GM18867 (cell line): ENCODE results near the gene FAR1.

Experiments used
- ATAC-seq: cut with Tn5 transposase; IDR thresholded peaks from one replicate; pipeline ENCODE4 v1.9.1; 2021; ENCODE audit warnings: mild to moderate bottlenecking, moderate library complexity; ENCODE audit not compliant: unreplicated experiment

Gene FAR1

GRCh38 chr11:13669544-13670488 lies 1.3 kb downstream of the FAR1 start:
- no peak for ATAC-seq

- ATAC-seq: no peak
Observed at GRCh38 chr11:13672576-13673210, 4.2 kb downstream of the FAR1 start.

DNA sequence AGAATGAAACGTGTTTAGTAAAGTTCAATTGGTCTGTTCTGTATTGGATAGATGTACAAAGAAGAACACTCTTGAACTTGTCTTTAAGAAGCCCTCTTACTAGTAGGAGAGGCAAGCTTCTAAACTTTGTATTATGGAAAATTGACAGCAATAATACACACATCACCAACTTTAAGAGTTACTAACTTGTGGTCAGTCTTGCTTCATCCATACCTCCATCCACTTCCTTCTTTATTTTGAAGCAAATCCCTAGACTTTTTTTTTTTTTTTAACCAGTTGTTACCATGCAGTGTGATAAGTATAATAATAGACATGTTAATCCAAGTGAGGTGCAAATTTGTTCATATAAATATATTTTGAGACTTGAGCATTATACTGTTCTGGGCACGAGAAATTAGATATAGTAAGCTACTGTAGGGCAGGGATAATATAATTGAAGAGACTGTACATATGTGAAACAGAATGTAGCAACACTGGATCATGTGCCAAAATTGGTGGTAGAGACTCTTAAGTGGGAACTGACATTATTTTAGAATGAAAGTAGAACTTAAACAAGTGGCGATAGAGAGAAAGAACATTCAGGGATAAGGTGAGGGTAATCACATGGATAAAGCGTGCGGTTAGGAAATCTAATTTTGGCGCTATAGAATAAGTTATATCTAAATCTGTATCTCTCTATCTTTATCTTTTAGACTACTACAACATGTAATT lies 6.5 kb downstream of the FAR1 start:
- no peak for ATAC-seq

- no peak for ATAC-seq
Observed at GRCh38 chr11:13676576-13676975, 8.1 kb downstream of the FAR1 start.

- no peak for ATAC-seq
Observed at GRCh38 chr11:13679768-13680167, 11.3 kb downstream of the FAR1 start.

DNA sequence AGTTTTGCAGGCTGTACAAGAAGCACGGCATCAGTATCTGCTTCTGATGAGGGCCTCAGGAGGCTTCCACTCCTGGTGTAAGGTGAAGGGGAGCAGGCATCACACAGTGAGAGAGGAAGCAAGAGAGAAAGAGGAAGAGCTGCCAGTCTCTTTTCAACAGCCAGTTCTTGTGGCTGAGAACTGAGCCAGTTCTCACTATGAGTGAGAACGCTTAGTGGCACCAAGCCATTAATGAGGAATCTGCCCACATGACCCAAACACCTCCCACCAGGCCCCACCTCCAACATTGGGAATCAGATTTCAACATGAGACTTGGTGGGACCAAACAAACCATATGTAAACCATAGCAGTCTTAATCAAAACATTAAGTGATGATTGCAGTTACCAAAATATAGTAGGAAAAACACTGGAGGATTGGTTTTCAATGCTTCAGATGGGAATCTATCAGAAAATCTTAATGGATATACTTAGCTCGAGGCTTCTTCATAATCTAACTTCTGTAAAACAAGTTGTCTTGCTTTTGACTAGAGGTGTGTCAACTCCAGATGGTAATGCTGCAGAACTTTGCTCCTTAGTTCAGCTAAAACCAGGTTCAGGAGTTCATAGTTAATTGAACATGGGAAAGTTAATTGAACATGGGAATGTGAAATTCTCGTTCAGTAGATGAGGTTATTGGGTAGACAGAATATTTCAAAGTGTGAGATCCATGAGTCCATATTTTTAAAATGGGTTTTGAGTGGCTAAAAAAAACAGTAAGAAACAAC lies 12.2 kb downstream of the FAR1 start:
- peak; percentile 90 for ATAC-seq

DNA sequence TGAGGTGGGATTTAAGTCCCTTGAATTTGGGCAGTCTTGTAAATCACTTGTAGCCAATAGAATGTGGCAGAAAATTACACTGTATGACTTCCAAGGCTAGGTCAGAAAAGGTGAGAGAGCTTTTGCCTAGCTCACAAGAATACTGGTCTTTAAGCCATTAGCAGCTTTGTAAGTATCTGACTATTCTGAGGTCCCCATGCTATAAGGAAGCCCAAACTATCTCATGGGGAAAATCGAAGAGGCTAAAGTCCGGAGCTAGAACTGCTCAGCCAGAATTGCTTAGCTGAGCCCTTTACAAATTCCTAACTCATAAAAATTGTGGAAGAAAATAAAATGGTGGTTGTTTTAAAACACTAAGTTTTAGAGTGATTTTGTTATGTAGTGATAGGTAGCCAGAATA lies 13.0 kb downstream of the FAR1 start:
- ATAC-seq: no peak

GRCh38 chr11:13682212-13682611 lies 13.7 kb downstream of the FAR1 start:
- ATAC-seq: no peak

GRCh38 chr11:13685461-13686108 lies 17.1 kb downstream of the FAR1 start:
- ATAC-seq: no peak

DNA sequence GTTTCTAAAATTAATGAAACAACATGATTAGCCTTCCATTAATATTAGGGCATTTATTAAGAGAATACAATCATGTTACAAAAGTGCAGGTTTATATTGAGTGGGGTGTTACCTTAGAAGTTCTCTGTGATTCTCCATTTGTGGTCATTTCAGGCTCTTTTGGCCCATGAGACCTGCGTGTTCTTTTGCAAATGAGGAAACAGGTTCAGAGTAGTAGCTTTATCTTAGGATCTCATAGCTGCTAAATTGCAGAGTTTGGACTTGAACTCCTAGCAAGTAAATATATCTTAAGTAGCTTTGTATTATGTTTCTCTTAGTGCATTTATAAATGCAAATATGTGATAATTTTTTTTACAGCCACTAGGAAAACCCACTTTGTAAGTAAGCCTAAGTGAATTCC lies 18.3 kb downstream of the FAR1 start:
- ATAC-seq: no peak

DNA sequence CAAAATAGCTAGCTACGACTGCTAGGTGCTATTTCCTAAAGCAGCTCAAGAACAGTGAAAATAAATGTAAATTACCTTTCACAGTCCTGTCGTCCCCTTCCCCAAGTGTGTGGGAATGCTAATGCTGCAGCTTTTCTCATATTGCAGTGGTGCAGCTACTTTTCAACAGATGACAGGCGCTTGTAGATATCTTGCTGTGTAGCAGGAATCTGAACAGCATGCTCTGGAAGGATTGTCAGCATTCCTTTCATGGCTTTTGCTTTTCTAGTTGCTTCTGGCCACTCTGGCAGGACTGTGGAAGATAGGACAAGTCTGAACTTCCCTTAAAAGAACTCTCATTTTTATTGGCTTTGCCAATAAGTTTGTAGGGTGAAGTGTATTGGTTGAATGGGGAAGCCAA lies 18.8 kb downstream of the FAR1 start:
- ATAC-seq: no peak

DNA sequence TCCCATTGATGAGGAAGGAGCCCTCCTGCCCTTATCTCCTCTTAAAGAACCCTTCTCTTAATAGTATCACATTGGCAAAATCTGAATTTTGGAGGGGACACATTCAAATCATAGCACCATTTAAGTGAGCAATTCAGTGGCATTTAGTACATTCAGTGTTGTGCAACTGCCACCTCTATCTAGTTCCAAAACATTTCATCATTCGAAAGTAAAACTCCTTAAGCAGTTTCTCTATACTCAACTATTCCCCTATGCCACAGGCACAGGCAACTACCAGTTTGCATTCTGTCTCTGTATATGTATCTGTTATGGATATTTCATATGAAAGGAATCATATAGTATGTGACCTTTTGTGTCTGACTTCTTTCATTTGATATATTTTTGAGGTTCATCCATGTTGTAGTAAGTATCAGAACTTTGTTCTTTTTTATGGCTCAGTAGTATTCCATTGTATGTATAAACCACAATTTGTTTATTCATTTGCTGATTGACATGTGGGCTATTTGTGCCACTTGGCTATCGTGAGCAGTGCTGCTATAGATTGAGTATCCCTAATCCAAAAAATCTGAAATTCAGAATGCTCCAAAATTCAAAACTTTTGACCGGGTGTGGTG lies 22.9 kb downstream of the FAR1 start:
- ATAC-seq: no peak

DNA sequence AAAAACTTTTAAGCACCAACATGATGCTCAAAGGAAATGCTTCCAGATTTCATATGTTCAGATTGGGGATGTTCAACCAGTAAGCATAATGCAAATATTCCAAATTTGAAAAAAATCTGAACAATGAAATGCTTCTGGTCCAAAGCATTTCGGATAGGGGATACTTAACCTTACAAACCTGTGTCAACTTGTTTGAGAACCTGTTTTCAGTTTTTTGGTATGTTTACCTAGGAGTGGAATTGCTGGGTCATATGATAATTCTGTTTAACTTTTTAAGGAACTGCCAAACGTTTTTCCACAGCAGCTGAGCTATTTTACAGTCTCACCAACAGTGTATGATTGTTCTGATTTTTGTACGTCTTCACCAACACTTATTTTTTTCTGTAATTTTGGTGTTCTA lies 23.7 kb downstream of the FAR1 start:
- no peak for ATAC-seq

GRCh38 chr11:13694115-13694514 lies 25.6 kb downstream of the FAR1 start:
- ATAC-seq: no peak

DNA sequence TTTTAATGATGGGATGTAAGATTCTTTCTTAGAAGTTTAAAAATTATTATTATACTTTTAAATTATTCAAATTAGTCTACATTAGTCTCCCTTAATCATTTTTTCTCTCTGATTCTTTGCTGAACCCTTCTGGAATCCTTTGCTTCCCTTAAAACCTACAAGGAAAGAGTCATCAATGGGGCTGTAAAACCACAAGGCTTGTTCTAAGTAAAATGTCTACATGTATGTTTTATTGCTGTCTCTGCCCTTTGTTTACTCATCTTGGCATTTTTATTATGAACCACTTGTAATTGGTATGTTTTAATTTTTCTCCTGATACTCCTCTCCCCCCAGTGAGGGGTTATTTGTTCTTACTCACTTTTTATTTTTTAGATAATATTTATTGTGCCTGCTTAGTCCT lies 27.4 kb downstream of the FAR1 start:
- no peak for ATAC-seq

- ATAC-seq: no peak
Observed at GRCh38 chr11:13697710-13698109, 29.2 kb downstream of the FAR1 start.

DNA sequence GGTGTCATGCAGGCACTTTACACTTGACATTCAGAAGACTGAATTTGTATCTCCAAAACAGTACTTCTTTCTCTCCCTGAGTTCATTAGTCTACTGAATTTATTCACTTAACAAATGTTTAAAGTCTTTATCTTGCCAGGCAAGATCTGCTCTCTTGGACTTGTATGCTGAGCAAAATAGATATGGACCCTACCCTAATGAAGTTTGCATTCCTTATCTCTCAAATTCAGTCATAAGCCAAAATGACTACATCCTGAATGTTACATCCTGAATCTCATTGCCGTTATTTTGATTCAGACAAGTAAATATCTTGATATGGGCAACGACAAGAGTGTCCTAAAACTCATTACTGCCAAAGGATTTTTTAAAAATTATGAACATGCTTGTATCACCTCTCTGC lies 29.7 kb downstream of the FAR1 start:
- ATAC-seq: no peak

- ATAC-seq: no peak
Observed at GRCh38 chr11:13699041-13699440, 30.6 kb downstream of the FAR1 start.

DNA sequence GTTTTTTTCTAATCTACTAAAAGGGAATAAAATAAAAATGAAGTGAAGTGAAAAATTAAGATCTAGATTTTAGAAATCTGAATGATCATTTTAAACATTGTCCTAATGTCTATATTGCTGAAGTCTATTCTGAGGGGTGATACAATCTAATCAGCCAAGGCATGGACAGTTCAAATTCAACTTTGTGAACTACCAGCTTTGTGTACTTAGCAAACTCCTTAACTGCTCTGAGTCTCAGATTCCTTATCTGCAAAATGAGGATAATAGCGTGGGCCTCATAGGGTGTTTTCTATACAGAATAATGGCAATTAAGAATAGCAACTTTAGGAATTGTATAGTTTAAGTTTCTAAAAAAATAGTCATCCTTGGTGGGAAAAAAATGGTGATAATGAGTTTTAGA lies 31.4 kb downstream of the FAR1 start:
- ATAC-seq: no peak

- ATAC-seq: no peak
Observed at GRCh38 chr11:13701506-13701905, 33.0 kb downstream of the FAR1 start.
